NB4 (cell line): ENCODE data around the gene HS6ST1.

Experiments used
- DNase-seq: peaks from one replicate; pipeline ENCODE4 v3.0.0; 2010; ENCODE audit warnings: low read depth
- H3K4me3 ChIP-seq: one replicate; pipeline ENCODE4 v1.5.1; 2011; ENCODE audit warnings: mild to moderate bottlenecking, low read depth, low read length, moderate library complexity
- CTCF ChIP-seq: IDR thresholded peaks from one replicate; pipeline ENCODE4 v1.5.1; 2012; ENCODE audit warnings: low read depth, low read length
- MAX ChIP-seq: IDR thresholded peaks from 2 replicates; pipeline ENCODE4 v1.6.1; 2011; ENCODE audit warnings: low read depth, low read length
- MYC ChIP-seq: IDR thresholded peaks from 2 replicates; pipeline ENCODE4 v1.6.1; 2011; ENCODE audit warnings: low read depth, low read length
- POLR2A ChIP-seq: IDR thresholded peaks from 2 replicates; pipeline ENCODE4 v1.6.1; 2011; ENCODE audit warnings: mild to moderate bottlenecking; ENCODE audit not compliant: insufficient read length; ENCODE audit errors: extremely low read depth

Gene HS6ST1

GRCh38 chr2:128301021-128301420 lies 17.6 kb downstream of the HS6ST1 start:
- no peak overlapping the region for H3K4me3 ChIP-seq
- DNase-seq, result no peak
- no peak for TF ChIP-seq CTCF
- TF ChIP-seq MAX, result no peak
- TF ChIP-seq POLR2A, result no peak
- TF ChIP-seq MYC, result no peak

- DNase-seq, result no peak
- no peak for TF ChIP-seq MYC
- no peak for TF ChIP-seq MAX
- no peak for TF ChIP-seq POLR2A
- TF ChIP-seq CTCF, result no peak
- no peak overlapping the region for H3K4me3 ChIP-seq
Observed at GRCh38 chr2:128300151-128301020, 18.3 kb downstream of the HS6ST1 start.

GRCh38 chr2:128299628-128300027 lies 19.0 kb downstream of the HS6ST1 start:
- DNase-seq, result no peak
- TF ChIP-seq POLR2A, result no peak

GRCh38 chr2:128298846-128299507 lies 19.7 kb downstream of the HS6ST1 start:
- no peak for DNase-seq
- TF ChIP-seq POLR2A, result no peak
- no peak overlapping the region for H3K4me3 ChIP-seq

More at GRCh38 chr2:128299628-128300027, 19.0 kb downstream of the HS6ST1 start:
- no peak overlapping the region for H3K4me3 ChIP-seq

GRCh38 chr2:128298286-128298685 lies 20.4 kb downstream of the HS6ST1 start:
- no peak overlapping the region for H3K4me3 ChIP-seq
- DNase-seq, result no peak
- TF ChIP-seq MYC (no peak), MAX (no peak), CTCF (no peak), POLR2A (no peak)

GRCh38 chr2:128293870-128294455 lies 24.7 kb downstream of the HS6ST1 start:
- H3K4me3 ChIP-seq, result no peak overlapping the region
- TF ChIP-seq MAX, result no peak
- TF ChIP-seq CTCF, result no peak
- TF ChIP-seq POLR2A, result no peak
- TF ChIP-seq MYC, result no peak
- no peak for DNase-seq
